Lower leg skin (tissue), 4 donors: ENCODE data around the gene XK. TPM values are rescaled to one million over a fixed set of nuclear protein-coding genes. Genes with fewer than 3 reads are reported as not detected.

ENCODE experiments used
- DNase-seq, 2 donors: peaks; one replicate each; pipeline ENCODE4 v3.0.0-alpha.2; 2019; ENCODE audit warnings: low spot score in 2 of 2
- H3K4me3 ChIP-seq: fragments of 200-600 bp; sonication (generic); 2 replicates; pipeline ENCODE4 v1.5.1; 2017; ENCODE audit warnings: mild to moderate bottlenecking, low read depth; ENCODE audit not compliant: poor library complexity, severe bottlenecking
- POLR2A ChIP-seq, 2 donors: fragments of 450-650 bp; IDR thresholded peaks; one replicate each; pipeline ENCODE4 v1.6.1; 2016 to 2017; ENCODE audit warnings: antibody characterized with exemption in 2 of 2, mild to moderate bottlenecking in 1 of 2, moderate library complexity in 1 of 2
- WGBS, 2 donors: methylation state at CpG; one replicate each; pipeline ENCODE4 v1.1.5; 2018; 5-methylcytosine and 5-hydroxymethylcytosine counted together
- intact Hi-C: fragments of 100-400 bp; cut with DNase I; formaldehyde crosslinking; loops from one replicate; pipeline ENCODE4 v1.15.0; 2023; ENCODE audit warnings: low total_unique reads
- total RNA-seq, 4 donors: library from RNA; depleted of rRNA; stranded (reverse); fragments of >200 nt; gene quantifications; one replicate each; pipeline ENCODE4 v1.1.0, GENCODE V29; 2016
- TF ChIP-seq, protein P1 (sequence below), 3 donors: fragments of 450-650 bp; IDR thresholded peaks; one replicate each; pipeline ENCODE4 v1.5.1; 2016; ENCODE audit warnings: antibody characterized with exemption in 3 of 3, mild to moderate bottlenecking in 3 of 3, moderate library complexity in 2 of 3

XK gene
- total RNA-seq, 4 donors from 2014 or later: 1.1 to 2.5 (median 1.6) TPM

- DNase-seq: no peak
- no peak for TF ChIP-seq POLR2A (IDR thresholded peaks at IDR 0.05)
- TF ChIP-seq, protein P1, sequence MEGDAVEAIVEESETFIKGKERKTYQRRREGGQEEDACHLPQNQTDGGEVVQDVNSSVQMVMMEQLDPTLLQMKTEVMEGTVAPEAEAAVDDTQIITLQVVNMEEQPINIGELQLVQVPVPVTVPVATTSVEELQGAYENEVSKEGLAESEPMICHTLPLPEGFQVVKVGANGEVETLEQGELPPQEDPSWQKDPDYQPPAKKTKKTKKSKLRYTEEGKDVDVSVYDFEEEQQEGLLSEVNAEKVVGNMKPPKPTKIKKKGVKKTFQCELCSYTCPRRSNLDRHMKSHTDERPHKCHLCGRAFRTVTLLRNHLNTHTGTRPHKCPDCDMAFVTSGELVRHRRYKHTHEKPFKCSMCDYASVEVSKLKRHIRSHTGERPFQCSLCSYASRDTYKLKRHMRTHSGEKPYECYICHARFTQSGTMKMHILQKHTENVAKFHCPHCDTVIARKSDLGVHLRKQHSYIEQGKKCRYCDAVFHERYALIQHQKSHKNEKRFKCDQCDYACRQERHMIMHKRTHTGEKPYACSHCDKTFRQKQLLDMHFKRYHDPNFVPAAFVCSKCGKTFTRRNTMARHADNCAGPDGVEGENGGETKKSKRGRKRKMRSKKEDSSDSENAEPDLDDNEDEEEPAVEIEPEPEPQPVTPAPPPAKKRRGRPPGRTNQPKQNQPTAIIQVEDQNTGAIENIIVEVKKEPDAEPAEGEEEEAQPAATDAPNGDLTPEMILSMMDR (IDR thresholded peaks at IDR 0.05): no peak
- 76 to 91% methylated on average over 1 of the region's 1 CpG for WGBS, 2 donors
- intact Hi-C loops: no loop called here
- H3K4me3 ChIP-seq: no peak overlapping the region
These were observed 61.4 kb downstream of the XK start for GRCh38 chrX:37746951-37747350.

DNA sequence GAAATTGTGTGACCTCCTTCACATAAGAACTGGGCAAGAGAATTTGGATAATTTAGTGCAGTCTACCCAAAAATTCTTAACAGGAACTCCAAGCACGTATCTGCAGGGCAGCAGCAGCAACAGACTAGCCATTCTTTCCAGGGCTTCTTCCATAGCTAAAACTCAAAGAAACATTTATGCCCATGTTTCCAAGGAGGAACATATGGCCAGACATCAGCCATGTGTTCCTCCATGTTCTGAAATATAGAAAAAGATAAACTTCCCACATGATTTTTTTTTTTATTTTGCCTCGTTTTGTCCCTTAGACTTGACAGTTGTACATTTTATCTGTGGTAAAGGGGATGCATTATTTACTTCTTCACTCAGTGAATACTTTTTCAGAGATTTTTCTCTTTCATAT, 66.7 kb downstream of the XK start:
- DNase-seq: no peak
- 59 to 80% methylated on average over 2 of the region's 2 CpGs for WGBS, 2 donors
- intact Hi-C loops: no loop called here

GRCh38 chrX:37752936-37753335, 67.3 kb downstream of the XK start:
- intact Hi-C loops: no loop called here
- no peak for DNase-seq
- TF ChIP-seq, protein P1 (IDR thresholded peaks at IDR 0.05): no peak
- TF ChIP-seq POLR2A (IDR thresholded peaks at IDR 0.05): no peak

More for the DNA sequence above, 66.7 kb downstream of the XK start:
- H3K4me3 ChIP-seq: no peak overlapping the region
- TF ChIP-seq POLR2A (IDR thresholded peaks at IDR 0.05): no peak
- TF ChIP-seq, protein P1 (IDR thresholded peaks at IDR 0.05): no peak

DNA sequence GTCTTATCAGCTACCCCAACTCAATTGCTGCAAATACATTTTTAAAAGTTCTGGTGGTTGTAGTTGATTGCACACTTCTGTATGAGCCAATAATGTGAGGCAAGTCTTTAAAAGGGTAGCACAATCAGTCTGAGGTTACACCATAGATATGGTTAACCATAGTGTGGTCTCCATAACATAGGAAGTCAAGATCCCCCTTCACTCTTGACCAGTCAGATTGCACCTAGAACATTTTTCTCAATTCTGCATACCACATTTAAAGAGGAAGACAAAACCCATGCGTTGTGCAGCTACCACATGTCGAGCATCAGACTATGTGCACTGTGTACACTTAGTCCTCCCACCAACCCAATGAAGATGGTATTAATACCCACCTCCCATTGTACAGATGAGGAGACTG, 67.8 kb downstream of the XK start:
- intact Hi-C loops: no loop called here
- 83 to 90% methylated on average over 2 of the region's 2 CpGs for WGBS, 2 donors

More at GRCh38 chrX:37752936-37753335, 67.3 kb downstream of the XK start:
- H3K4me3 ChIP-seq: no peak overlapping the region

GRCh38 chrX:37754516-37754915, 68.9 kb downstream of the XK start:
- TF ChIP-seq, protein P1 (IDR thresholded peaks at IDR 0.05): no peak
- TF ChIP-seq POLR2A (IDR thresholded peaks at IDR 0.05): no peak
- no peak for DNase-seq
- intact Hi-C loops: no loop called here
- WGBS, 2 donors: 69 to 89% methylated on average over 2 of the region's 2 CpGs
- no peak overlapping the region for H3K4me3 ChIP-seq

More for the DNA sequence above, 67.8 kb downstream of the XK start:
- TF ChIP-seq, protein P1 (IDR thresholded peaks at IDR 0.05): no peak
- TF ChIP-seq POLR2A (IDR thresholded peaks at IDR 0.05): no peak
- no peak overlapping the region for H3K4me3 ChIP-seq
- DNase-seq: no peak

DNA sequence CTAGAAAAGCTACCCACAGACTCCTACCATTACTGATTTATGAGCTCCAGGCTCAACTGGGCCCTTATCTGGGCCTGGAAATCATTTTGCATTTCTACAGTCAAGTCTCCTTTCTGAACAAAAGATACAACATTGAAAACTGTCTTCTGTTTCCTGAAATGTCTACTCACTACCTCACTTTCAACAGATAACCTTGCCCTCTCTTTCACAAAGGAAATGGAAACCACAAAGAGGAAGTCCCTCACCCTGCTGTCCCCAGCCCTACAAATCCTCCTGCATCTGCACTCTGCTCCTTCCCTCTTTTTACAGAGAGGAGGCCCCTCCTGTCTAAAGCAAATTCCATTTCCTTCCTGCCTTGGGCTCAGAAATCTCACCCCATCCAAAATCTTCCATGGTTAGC, 69.4 kb downstream of the XK start:
- no peak for DNase-seq
- no peak for TF ChIP-seq POLR2A (IDR thresholded peaks at IDR 0.05)
- TF ChIP-seq, protein P1 (IDR thresholded peaks at IDR 0.05): no peak
- intact Hi-C loops: no loop called here
- no peak overlapping the region for H3K4me3 ChIP-seq
